Testis (tissue), 3 donors: ENCODE measurements around the gene RAB17. TPM values are rescaled to one million over a fixed set of nuclear protein-coding genes. Genes with fewer than 3 reads are reported as not detected.

ENCODE experiments used
- DNase-seq: peaks from one replicate; pipeline ENCODE4 v3.0.0-alpha.2; 2019
- H3K27ac ChIP-seq, 2 donors: fragments of 200-600 bp; sonication (generic); one replicate each; pipeline ENCODE4 v1.5.1; 2019
- H3K27me3 ChIP-seq: fragments of 200-600 bp; sonication (generic); one replicate; pipeline ENCODE4 v1.5.1; 2019
- H3K36me3 ChIP-seq: fragments of 200-600 bp; sonication (generic); one replicate; pipeline ENCODE4 v1.5.1; 2017; ENCODE audit warnings: low read depth; ENCODE audit errors: missing control alignments
- H3K4me1 ChIP-seq: fragments of 200-600 bp; sonication (generic); one replicate; pipeline ENCODE4 v1.5.1; 2019
- H3K4me3 ChIP-seq, 2 donors: fragments of 200-600 bp; sonication (generic); one replicate each; pipeline ENCODE4 v1.5.1; 2017 to 2019
- H3K9me3 ChIP-seq: fragments of 200-600 bp; sonication (generic); one replicate; pipeline ENCODE4 v1.5.1; 2017
- POLR2A ChIP-seq: fragments of 450-650 bp; IDR thresholded peaks from one replicate; pipeline ENCODE4 v1.6.1; 2017; ENCODE audit warnings: antibody characterized with exemption, mild to moderate bottlenecking, moderate library complexity
- WGBS, 2 donors: methylation state at CpG; one replicate each; pipeline ENCODE4 v1.1.5; 2018; 5-methylcytosine and 5-hydroxymethylcytosine counted together
- intact Hi-C: fragments of 100-400 bp; cut with DNase I; formaldehyde crosslinking; loops from one replicate; pipeline ENCODE4 v1.15.1; 2023; ENCODE audit warnings: low total_unique reads
- polyA plus RNA-seq: library from polyadenylated mRNA; stranded (reverse); fragments of 350-450 nt; fragmentation: Illumina TruSeq; extraction: RNeasy Lipid Tissue Mini Kit (QIAGEN cat#74804); gene quantifications from one replicate; pipeline ENCODE4 v1.2.3, GENCODE V29; 2014; ENCODE audit warnings: low read depth, low replicate concordance; ENCODE audit not compliant: insufficient read depth
- total RNA-seq, 2 donors: library from RNA; depleted of rRNA; stranded (reverse); fragments of >200 nt; gene quantifications; one replicate each; pipeline ENCODE4 v1.2.3, GENCODE V29; 2016
- TF ChIP-seq, protein P1 (sequence below), 3 experiments: fragments of 450-650 bp in 2 of 3; fragments of 200-600 bp in 1 of 3; sonication (generic) in 1 of 3; IDR thresholded peaks; one replicate each; pipeline ENCODE4 v1.5.1; 2016 to 2019; ENCODE audit warnings: antibody characterized with exemption in 3 of 3, mild to moderate bottlenecking in 2 of 3, moderate library complexity in 1 of 3

The RAB17 gene
- total and polyA plus RNA-seq, 3 donors from 2014 or later, result 3.2 to 6.3 (median 3.2) TPM

DNA sequence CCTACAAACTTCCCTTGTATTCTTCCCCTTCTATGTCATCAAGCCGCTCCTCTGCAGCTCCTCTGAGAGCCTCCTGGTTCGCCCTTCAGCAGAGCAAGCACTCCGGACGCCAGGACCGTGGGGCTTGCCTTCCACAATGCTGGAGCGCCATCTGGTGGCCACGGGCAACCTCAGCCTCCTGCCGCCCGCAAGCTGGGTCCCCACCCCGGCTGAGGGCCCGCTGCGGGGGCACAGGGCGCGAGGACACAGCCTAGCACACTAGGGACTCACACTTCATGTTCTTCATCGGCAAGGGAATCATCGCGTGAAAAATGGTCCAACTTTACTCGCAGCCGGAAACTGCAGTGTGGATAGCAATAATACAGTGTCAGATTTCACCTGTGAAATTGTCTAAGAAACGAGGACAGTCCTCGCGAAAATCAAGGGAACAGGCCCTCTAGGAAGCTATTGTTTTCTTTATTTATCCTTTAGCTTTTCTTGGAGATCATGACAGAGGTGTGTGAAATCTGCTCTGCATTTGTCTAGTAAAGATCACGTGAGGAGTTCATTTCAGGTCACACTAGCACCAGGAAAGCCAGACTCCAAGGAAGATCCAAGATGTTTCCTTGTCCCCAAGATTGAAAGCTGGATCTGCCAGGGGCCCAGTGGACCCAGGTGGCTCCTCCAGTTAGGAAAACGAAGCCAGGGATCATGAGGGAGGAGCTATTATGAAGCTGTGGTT lies 18.4 kb downstream of the RAB17 start:
- H3K36me3 ChIP-seq, result no peaks in the 10 kb centered on the region
- WGBS, 2 donors, result 21 to 33% methylated on average over 24 of the region's 24 CpGs
- no peak for TF ChIP-seq POLR2A
- TF ChIP-seq, protein P1, sequence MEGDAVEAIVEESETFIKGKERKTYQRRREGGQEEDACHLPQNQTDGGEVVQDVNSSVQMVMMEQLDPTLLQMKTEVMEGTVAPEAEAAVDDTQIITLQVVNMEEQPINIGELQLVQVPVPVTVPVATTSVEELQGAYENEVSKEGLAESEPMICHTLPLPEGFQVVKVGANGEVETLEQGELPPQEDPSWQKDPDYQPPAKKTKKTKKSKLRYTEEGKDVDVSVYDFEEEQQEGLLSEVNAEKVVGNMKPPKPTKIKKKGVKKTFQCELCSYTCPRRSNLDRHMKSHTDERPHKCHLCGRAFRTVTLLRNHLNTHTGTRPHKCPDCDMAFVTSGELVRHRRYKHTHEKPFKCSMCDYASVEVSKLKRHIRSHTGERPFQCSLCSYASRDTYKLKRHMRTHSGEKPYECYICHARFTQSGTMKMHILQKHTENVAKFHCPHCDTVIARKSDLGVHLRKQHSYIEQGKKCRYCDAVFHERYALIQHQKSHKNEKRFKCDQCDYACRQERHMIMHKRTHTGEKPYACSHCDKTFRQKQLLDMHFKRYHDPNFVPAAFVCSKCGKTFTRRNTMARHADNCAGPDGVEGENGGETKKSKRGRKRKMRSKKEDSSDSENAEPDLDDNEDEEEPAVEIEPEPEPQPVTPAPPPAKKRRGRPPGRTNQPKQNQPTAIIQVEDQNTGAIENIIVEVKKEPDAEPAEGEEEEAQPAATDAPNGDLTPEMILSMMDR (IDR thresholded peaks at IDR 0.05), result peak; percentile 97 to 98 (median 97)
- no peak overlapping the region for H3K27ac ChIP-seq
- intact Hi-C loops, result loop anchor here (5.0 kb wide), 1 partner anchor 60 kb away; no protein-coding TSS in a partner anchor
- no peaks in the 10 kb centered on the region for H3K9me3 ChIP-seq
- H3K4me1 ChIP-seq, result peaks cover 7% of the 10 kb centered on the region
- H3K27me3 ChIP-seq, result no peaks in the 10 kb centered on the region
- H3K4me3 ChIP-seq, result no peak overlapping the region
- peak; percentile 93 for DNase-seq

DNA sequence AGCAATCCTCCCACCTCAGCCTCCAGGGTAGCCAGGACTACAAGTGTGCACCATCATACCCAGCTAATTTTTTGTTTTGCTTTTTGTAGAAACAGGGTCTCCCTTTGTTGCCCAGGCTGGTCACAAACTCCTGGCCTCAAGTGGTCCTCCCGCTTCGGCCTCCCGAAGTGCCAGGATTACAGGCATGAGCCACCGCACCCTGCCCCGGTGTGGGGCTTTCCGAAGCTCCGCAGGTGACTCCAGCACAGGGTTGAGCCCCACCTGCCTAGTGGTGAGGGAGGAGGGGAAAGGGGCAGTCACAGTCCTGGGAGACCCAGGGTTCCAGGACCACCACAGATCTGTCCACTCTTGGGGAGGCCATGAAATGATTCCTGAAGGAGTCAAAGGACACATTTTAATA lies 19.0 kb downstream of the RAB17 start:
- H3K27ac ChIP-seq, result no peak overlapping the region
- DNase-seq, result no peak
- H3K27me3 ChIP-seq, result no peaks in the 10 kb centered on the region
- no peak for TF ChIP-seq POLR2A
- TF ChIP-seq, protein P1 (IDR thresholded peaks at IDR 0.05), result no peak
- WGBS, 2 donors, result 94 to 100% methylated on average over 5 to 7 of the region's 7 CpGs
- H3K4me3 ChIP-seq, result no peak overlapping the region
- intact Hi-C loops, result loop anchor here (5.0 kb wide), 1 partner anchor 59 kb away; no protein-coding TSS in a partner anchor
- peaks cover 7% of the 10 kb centered on the region for H3K4me1 ChIP-seq
- no peaks in the 10 kb centered on the region for H3K9me3 ChIP-seq
- H3K36me3 ChIP-seq, result no peaks in the 10 kb centered on the region

DNA sequence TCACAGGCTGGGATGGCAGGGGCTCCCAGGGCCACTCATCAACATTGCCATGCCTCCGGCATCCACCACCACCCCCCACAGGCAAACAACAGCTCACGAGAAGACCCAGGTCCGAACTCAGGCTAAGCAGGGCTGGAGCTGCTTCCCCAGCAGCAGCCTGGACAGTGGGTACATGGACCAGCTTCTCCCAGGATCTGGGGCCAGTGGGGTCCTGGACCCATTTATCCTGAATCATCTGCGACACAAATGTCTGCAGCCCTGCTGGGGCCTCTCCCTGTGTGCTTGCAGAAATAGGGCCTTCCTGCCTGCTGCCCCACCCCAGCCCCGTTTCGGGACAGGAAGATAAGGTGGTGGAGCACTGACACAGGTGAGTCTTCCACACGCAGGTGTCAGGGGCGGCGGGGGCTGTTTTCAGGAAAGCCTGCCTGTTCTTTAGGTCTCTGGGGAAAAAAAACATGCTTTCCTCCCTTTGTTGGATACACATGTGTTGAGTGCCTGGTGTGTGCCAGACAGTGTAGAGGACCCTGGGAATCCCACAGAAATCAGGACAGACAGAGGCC lies 19.7 kb downstream of the RAB17 start:
- Histone ChIP-seq H3K27ac (no peak overlapping the region), H3K9me3 (no peaks in the 10 kb centered on the region), H3K4me3 (no peak overlapping the region), H3K36me3 (no peaks in the 10 kb centered on the region), H3K27me3 (no peaks in the 10 kb centered on the region), H3K4me1 (peaks cover 7% of the 10 kb centered on the region)
- TF ChIP-seq POLR2A, result no peak
- TF ChIP-seq, protein P1 (IDR thresholded peaks at IDR 0.05), result no peak
- 82 to 85% methylated on average over 9 of the region's 9 CpGs for WGBS, 2 donors
- no peak for DNase-seq
- intact Hi-C loops, result loop anchor here (5.0 kb wide), 1 partner anchor 59 kb away; no protein-coding TSS in a partner anchor

DNA sequence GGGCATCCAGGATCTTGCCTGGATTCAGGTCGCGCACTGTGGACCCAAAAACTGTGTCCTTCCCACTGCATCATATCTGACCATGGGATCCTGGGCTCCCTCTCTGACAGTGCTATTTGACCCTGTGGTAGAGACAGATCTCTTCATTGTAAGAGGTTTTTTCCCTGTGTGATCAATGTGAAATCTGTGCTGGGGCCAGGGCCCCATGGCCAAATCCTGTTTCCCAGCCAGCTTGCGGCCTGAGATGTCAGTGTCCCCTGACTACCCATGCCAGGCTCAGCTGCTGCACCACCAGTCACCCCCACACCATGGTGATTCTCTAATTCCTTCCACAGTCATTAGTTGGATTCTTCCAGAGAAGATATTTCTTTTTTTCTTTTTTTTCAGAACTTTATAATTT lies 20.6 kb downstream of the RAB17 start:
- intact Hi-C loops, result loop anchor here (5.0 kb wide), 1 partner anchor 58 kb away; no protein-coding TSS in a partner anchor
- Histone ChIP-seq H3K9me3 (no peaks in the 10 kb centered on the region), H3K27me3 (no peaks in the 10 kb centered on the region), H3K4me1 (peaks cover 7% of the 10 kb centered on the region), H3K36me3 (no peaks in the 10 kb centered on the region), H3K27ac (no peak overlapping the region), H3K4me3 (no peak overlapping the region)
- TF ChIP-seq, protein P1 (IDR thresholded peaks at IDR 0.05), result no peak
- no peak for TF ChIP-seq POLR2A
- DNase-seq, result no peak
- 97% methylated on average over 3 of the region's 3 CpGs for WGBS, 2 donors
